Osteocyte (in vitro differentiated cells): ENCODE measurements around the gene SEMA6D. TPM values are rescaled to one million over a fixed set of nuclear protein-coding genes. Genes with fewer than 3 reads are reported as not detected.

ENCODE experiments used
- DNase-seq: peaks from one replicate; pipeline ENCODE4 v3.0.0; 2021; ENCODE audit warnings: mixed read lengths; ENCODE audit not compliant: unreplicated experiment; ENCODE audit errors: extremely low spot score
- H3K27ac Mint-ChIP-seq: one replicate; pipeline ENCODE4 v1.8.0; 2021; ENCODE audit warnings: mild to moderate bottlenecking, mixed read lengths; ENCODE audit not compliant: unreplicated experiment
- H3K27me3 Mint-ChIP-seq: one replicate; pipeline ENCODE4 v1.8.0; 2021; ENCODE audit warnings: mixed read lengths; ENCODE audit not compliant: unreplicated experiment
- H3K36me3 Mint-ChIP-seq: one replicate; pipeline ENCODE4 v1.8.0; 2021; ENCODE audit warnings: mixed read lengths; ENCODE audit not compliant: unreplicated experiment
- H3K4me1 Mint-ChIP-seq: one replicate; pipeline ENCODE4 v1.8.0; 2021; ENCODE audit warnings: mixed read lengths; ENCODE audit not compliant: unreplicated experiment
- H3K4me3 Mint-ChIP-seq: one replicate; pipeline ENCODE4 v1.8.0; 2021; ENCODE audit warnings: mild to moderate bottlenecking, moderate library complexity, mixed read lengths; ENCODE audit not compliant: unreplicated experiment
- H3K9me3 Mint-ChIP-seq: one replicate; pipeline ENCODE4 v1.8.0; 2021; ENCODE audit warnings: mixed read lengths; ENCODE audit not compliant: unreplicated experiment
- total RNA-seq: library from RNA; stranded (reverse); gene quantifications from 2 replicates; pipeline ENCODE4 v1.2.1, GENCODE V29; 2021
- TF ChIP-seq, protein P1 (sequence below): fragments of 200-600 bp; sonication (generic); IDR thresholded peaks from 2 replicates; pipeline ENCODE4 v1.5.0; 2021; ENCODE audit warnings: antibody characterized with exemption, mild to moderate bottlenecking, moderate library complexity

Gene SEMA6D
- total RNA-seq, 1 donor from 2014 or later, result 11.9 TPM

DNA sequence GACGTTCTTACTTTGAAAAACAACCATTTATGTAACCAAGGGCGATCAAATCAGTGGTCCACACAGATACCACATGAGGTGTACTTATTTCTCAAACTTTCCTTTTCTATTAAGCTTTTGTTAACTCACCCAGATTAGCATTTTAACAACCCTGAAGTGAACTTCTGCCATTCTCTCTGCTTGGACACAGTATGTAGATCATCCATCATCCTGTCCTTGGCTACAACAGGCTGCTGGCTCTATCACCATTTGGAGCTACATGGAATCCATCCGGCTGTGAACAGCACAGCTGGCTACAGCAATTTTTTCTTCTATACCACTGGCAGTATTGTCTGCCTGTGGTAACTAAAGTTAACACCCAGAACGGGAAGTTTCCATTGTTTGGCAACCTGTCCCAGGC is 4.4 kb downstream of the SEMA6D start:
- Mint-ChIP-seq H3K9me3 (no peaks in the 10 kb centered on the region), H3K27me3 (peaks cover 32% of the 10 kb centered on the region), H3K4me3 (no peak overlapping the region), H3K4me1 (peaks cover 23% of the 10 kb centered on the region), H3K27ac (no peak overlapping the region), H3K36me3 (peaks cover 6% of the 10 kb centered on the region)
- DNase-seq, result no peak
- TF ChIP-seq, protein P1, sequence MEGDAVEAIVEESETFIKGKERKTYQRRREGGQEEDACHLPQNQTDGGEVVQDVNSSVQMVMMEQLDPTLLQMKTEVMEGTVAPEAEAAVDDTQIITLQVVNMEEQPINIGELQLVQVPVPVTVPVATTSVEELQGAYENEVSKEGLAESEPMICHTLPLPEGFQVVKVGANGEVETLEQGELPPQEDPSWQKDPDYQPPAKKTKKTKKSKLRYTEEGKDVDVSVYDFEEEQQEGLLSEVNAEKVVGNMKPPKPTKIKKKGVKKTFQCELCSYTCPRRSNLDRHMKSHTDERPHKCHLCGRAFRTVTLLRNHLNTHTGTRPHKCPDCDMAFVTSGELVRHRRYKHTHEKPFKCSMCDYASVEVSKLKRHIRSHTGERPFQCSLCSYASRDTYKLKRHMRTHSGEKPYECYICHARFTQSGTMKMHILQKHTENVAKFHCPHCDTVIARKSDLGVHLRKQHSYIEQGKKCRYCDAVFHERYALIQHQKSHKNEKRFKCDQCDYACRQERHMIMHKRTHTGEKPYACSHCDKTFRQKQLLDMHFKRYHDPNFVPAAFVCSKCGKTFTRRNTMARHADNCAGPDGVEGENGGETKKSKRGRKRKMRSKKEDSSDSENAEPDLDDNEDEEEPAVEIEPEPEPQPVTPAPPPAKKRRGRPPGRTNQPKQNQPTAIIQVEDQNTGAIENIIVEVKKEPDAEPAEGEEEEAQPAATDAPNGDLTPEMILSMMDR, result no peak

DNA sequence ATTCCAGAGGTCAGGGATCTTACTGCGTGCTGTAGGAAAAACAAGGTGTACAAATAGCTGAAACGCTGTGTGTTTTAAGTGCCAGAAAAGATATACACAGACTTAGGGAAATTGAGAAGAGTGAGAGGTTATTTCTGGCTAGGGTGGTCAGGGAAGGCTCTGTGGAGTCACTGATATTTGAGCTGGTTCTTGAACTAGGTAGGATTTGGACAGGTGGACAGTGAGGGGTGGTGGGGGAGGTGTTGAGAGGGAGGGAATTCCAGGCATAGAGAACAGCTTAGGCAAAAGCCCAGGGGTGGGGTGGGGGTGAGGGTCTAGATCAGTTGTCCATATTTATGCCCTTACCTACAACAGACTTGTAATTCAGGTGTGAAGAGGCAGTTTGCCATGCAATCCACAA is 7.0 kb downstream of the SEMA6D start:
- Mint-ChIP-seq H3K9me3 (no peaks in the 10 kb centered on the region), H3K36me3 (peaks cover 6% of the 10 kb centered on the region), H3K27ac (no peak overlapping the region), H3K4me3 (no peak overlapping the region), H3K27me3 (peaks cover 25% of the 10 kb centered on the region), H3K4me1 (peaks cover 11% of the 10 kb centered on the region)
- no peak for DNase-seq
- TF ChIP-seq, protein P1, result no peak

DNA sequence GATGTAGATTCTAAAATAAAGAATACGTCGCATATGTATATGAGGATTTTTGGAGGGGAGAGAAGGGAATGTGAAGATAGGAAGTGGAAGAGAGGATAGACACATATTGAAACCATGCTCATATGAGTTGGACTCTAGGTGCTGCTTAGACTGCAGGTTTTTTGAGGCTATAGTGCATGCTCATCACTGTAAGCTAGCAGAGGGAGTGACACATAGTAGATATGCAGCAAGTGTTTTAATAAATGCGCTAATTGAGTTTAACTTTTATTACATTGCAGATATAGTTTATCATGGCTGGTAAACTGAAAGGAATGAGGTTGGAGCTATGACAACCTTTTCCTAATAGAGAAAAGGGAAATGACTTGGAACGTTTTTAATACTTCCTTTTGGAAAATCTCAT is 7.7 kb downstream of the SEMA6D start:
- peaks cover 6% of the 10 kb centered on the region for H3K36me3 Mint-ChIP-seq
- TF ChIP-seq, protein P1, result no peak
- no peak for DNase-seq
- no peak overlapping the region for H3K4me3 Mint-ChIP-seq
- no peaks in the 10 kb centered on the region for H3K9me3 Mint-ChIP-seq
- H3K4me1 Mint-ChIP-seq, result peaks cover 5% of the 10 kb centered on the region
- peaks cover 23% of the 10 kb centered on the region for H3K27me3 Mint-ChIP-seq
- H3K27ac Mint-ChIP-seq, result no peak overlapping the region

DNA sequence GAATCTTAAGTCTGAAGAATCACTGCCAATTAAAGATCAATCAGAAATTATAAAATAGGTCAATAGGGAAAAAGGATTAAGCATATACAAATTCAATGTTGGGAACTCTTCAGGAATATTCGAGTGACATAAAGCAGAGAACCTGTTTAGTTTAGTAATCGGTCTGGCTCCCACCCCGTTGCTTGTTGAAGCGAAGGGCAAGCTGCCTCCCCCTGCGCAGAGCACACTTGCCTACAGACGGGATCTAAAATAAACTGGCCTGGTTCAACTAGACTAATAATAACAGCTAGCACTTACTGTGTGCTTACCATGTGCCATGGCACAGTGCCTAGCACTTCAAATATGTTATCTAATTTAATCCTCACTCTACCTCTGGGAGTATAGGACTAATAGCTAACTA is 8.6 kb downstream of the SEMA6D start:
- no peaks in the 10 kb centered on the region for H3K4me1 Mint-ChIP-seq
- TF ChIP-seq, protein P1, result no peak
- H3K36me3 Mint-ChIP-seq, result peaks cover 6% of the 10 kb centered on the region
- peaks cover 17% of the 10 kb centered on the region for H3K27me3 Mint-ChIP-seq
- DNase-seq, result no peak
- no peak overlapping the region for H3K4me3 Mint-ChIP-seq
- H3K9me3 Mint-ChIP-seq, result no peaks in the 10 kb centered on the region
- no peak overlapping the region for H3K27ac Mint-ChIP-seq

DNA sequence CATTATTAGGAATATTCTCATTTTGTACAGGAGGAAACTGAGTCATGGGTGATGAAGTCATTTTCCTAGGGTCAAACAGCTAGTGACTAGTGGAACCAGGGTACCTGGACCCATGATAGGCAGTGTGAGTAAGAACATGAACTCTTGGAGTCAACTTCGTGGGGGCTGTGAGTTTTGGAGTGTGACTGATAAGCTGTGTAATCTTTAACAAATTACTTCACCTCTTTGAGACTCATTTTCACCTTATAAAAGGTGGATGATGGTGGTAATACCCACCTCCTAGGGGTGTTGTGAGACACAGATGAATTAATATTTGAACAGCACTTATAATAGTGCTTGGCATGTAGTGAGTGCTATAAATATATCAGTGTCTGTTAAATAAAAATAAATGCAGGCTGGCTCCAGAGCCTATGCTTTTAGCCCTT is 9.1 kb downstream of the SEMA6D start:
- TF ChIP-seq, protein P1, result no peak
- H3K4me3 Mint-ChIP-seq, result no peak overlapping the region
- H3K4me1 Mint-ChIP-seq, result no peaks in the 10 kb centered on the region
- H3K9me3 Mint-ChIP-seq, result no peaks in the 10 kb centered on the region
- no peak for DNase-seq
- H3K27me3 Mint-ChIP-seq, result peaks cover 15% of the 10 kb centered on the region
- peaks cover 6% of the 10 kb centered on the region for H3K36me3 Mint-ChIP-seq
- no peak overlapping the region for H3K27ac Mint-ChIP-seq
